ENCODE data around the gene NEU1. TPM values are rescaled to one million over a fixed set of nuclear protein-coding genes. Genes with fewer than 3 reads are reported as not detected.
A peak's percentile ranks its signal among the peaks of the same experiment; 100 is the strongest.
"Not testable (repeated sequence)": the region's sequence is repeated elsewhere in the genome, so short reads cannot be mapped to it uniquely, and the experiment has no call there.

The NEU1 gene
- total and polyA plus RNA-seq, 4 donors: 53.2 to 82.5 (median 70.5) TPM

GRCh38 chr6:31814677-31815024 is 48.0 kb downstream of the NEU1 start:
- no peak for TF ChIP-seq CTCF (IDR thresholded peaks at IDR 0.05; ENCODE audit: control extremely low read depth, extremely low read depth)
- Histone ChIP-seq H3K27ac (ENCODE audit: low read depth in 1 of 2, low read length in 1 of 2) (peak overlapping the region; percentile 93 to 96), H3K9me3 (ENCODE audit: control insufficient read depth in 4 of 4, insufficient read depth in 3 of 4, low read length in 3 of 4) (no peaks in the 10 kb centered on the region), H3K4me3 (peak overlapping the region; percentile 43), H3K36me3 (ENCODE audit: control insufficient read depth in 4 of 4, insufficient read depth in 4 of 4, low read length in 4 of 4) (no peaks in the 10 kb centered on the region), H3K9ac (ENCODE audit: insufficient read depth in 1 of 2, low read length in 2 of 2) (peak overlapping the region; percentile 25 to 84), H3K4me1 (ENCODE audit: control insufficient read depth in 5 of 5, insufficient read depth in 5 of 5, low read length in 5 of 5) (peaks cover 0 to 12% (median 6%) of the 10 kb centered on the region in 5 donors), H3K27me3 (ENCODE audit: control insufficient read depth in 3 of 3, insufficient read depth in 3 of 3, low read length in 2 of 3) (no peaks in the 10 kb centered on the region)
- peak; percentile 79 for ATAC-seq (ENCODE audit: insufficient read depth, low FRiP score)
- DNase-seq: peak; percentile 97 to 99 (median 99)
- WGBS, 2 donors: 0 to 1% methylated on average over 13 of the region's 13 CpGs

DNA sequence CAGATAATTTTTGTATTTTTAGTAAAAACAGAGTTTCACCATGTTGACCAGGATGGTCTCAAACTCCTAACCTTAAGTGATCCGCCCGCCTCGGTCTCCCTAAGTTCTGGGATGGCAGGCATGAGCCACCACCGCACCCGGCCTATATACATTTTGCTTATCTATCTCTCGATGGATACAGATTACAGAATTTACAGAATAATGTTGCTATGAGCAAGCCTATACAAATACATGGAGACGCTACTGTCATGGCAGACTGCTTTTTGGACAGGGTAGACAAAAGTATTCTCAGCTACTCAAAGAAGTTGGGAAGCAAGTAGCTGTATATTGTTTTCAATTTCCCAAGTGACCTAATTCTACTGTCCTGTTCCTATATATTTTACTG is 49.2 kb downstream of the NEU1 start:
- Histone ChIP-seq H3K4me3 (no peak overlapping the region), H3K4me1 (ENCODE audit: control insufficient read depth in 5 of 5, insufficient read depth in 5 of 5, low read length in 5 of 5) (peaks cover 0 to 11% (median 4%) of the 10 kb centered on the region in 5 donors), H3K9me3 (ENCODE audit: control insufficient read depth in 4 of 4, insufficient read depth in 3 of 4, low read length in 3 of 4) (no peaks in the 10 kb centered on the region), H3K27me3 (ENCODE audit: control insufficient read depth in 3 of 3, insufficient read depth in 3 of 3, low read length in 2 of 3) (no peaks in the 10 kb centered on the region), H3K36me3 (ENCODE audit: control insufficient read depth in 4 of 4, insufficient read depth in 4 of 4, low read length in 4 of 4) (no peaks in the 10 kb centered on the region), H3K9ac (ENCODE audit: insufficient read depth in 1 of 2, low read length in 2 of 2) (peak overlapping the region in 1 of 2 donors; percentile 75), H3K27ac (ENCODE audit: low read depth in 1 of 2, low read length in 1 of 2) (peak overlapping the region; percentile 84 to 94)
- TF ChIP-seq CTCF (IDR thresholded peaks at IDR 0.05; ENCODE audit: control extremely low read depth, extremely low read depth): no peak
- 97 to 99% methylated on average over 7 of the region's 7 CpGs for WGBS, 2 donors
- no peak for DNase-seq
- no peak for ATAC-seq (ENCODE audit: insufficient read depth, low FRiP score)

- DNase-seq: no peak
- ATAC-seq (ENCODE audit: insufficient read depth, low FRiP score): no peak
- Histone ChIP-seq H3K9me3 (ENCODE audit: control insufficient read depth in 4 of 4, insufficient read depth in 3 of 4, low read length in 3 of 4) (no peaks in the 10 kb centered on the region), H3K4me3 (no peak overlapping the region), H3K27me3 (ENCODE audit: control insufficient read depth in 3 of 3, insufficient read depth in 3 of 3, low read length in 2 of 3) (no peaks in the 10 kb centered on the region), H3K9ac (ENCODE audit: insufficient read depth in 1 of 2, low read length in 2 of 2) (no peak overlapping the region), H3K36me3 (ENCODE audit: control insufficient read depth in 4 of 4, insufficient read depth in 4 of 4, low read length in 4 of 4) (no peaks in the 10 kb centered on the region), H3K4me1 (ENCODE audit: control insufficient read depth in 5 of 5, insufficient read depth in 5 of 5, low read length in 5 of 5) (peaks cover 1 to 11% (median 5%) of the 10 kb centered on the region in 5 donors), H3K27ac (ENCODE audit: low read depth in 1 of 2, low read length in 1 of 2) (no peak overlapping the region)
- 95 to 96% methylated on average over 12 of the region's 12 CpGs for WGBS, 2 donors
- no peak for TF ChIP-seq CTCF (IDR thresholded peaks at IDR 0.05; ENCODE audit: control extremely low read depth, extremely low read depth)
These were observed 51.0 kb downstream of the NEU1 start for GRCh38 chr6:31811645-31812044.

- H3K36me3 ChIP-seq (ENCODE audit: control insufficient read depth in 4 of 4, insufficient read depth in 4 of 4, low read length in 4 of 4); H3K27ac ChIP-seq (ENCODE audit: low read depth in 1 of 2, low read length in 1 of 2); DNase-seq; H3K9me3 ChIP-seq (ENCODE audit: control insufficient read depth in 4 of 4, insufficient read depth in 3 of 4, low read length in 3 of 4); H3K4me3 ChIP-seq; ATAC-seq (ENCODE audit: insufficient read depth, low FRiP score); H3K9ac ChIP-seq (ENCODE audit: insufficient read depth in 1 of 2, low read length in 2 of 2); H3K27me3 ChIP-seq (ENCODE audit: control insufficient read depth in 3 of 3, insufficient read depth in 3 of 3, low read length in 2 of 3): not testable (repeated sequence)
- 91 to 93% methylated on average over 10 of the region's 10 CpGs for WGBS, 2 donors
- peaks cover 4 to 15% (median 8%) of the 10 kb centered on the region in 5 donors for H3K4me1 ChIP-seq (ENCODE audit: control insufficient read depth in 5 of 5, insufficient read depth in 5 of 5, low read length in 5 of 5)
These were observed 54.0 kb downstream of the NEU1 start for GRCh38 chr6:31808599-31808998.

Small RNA genes within 50 kb of the gene (small RNA-seq; reads per million reads assigned to genes)
- gene SNORD48 (ENCODE audit: low replicate concordance) (146 reads per million, percentile 98 among the genes with 10 or more reads in this experiment), gene SNORD52 (ENCODE audit: low replicate concordance) (not detected)

Other genes starting within 250 kb of the NEU1 start
Only the 30 nearest of the 36 such genes appear.
- gene GPANK1, start 197.8 kb downstream of the NEU1 start, total RNA-seq: 10 to 100 TPM; 13.3 to 16.6 TPM
- gene GPANK1, start 197.8 kb downstream of the NEU1 start, polyA plus RNA-seq: 10 to 100 TPM; 12.7 to 15.7 TPM
- gene CSNK2B, start 196.7 kb downstream of the NEU1 start, total RNA-seq: 100 to 1,000 TPM; 114 to 123 TPM
- gene CSNK2B, start 196.7 kb downstream of the NEU1 start, polyA plus RNA-seq: 100 to 1,000 TPM; 150 to 154 TPM
- gene LY6G5B, start 192.8 kb downstream of the NEU1 start, total RNA-seq: 10 to 100 TPM in 1 of 2 donors, 1 to 10 TPM in 1; 5.7 to 13.7 TPM
- gene LY6G5B, start 192.8 kb downstream of the NEU1 start, polyA plus RNA-seq: 1 to 10 TPM; 7.6 to 8.8 TPM
- 1 to 10 TPM; 3.0 to 5.0 TPM for gene LY6G5C, start 181.8 kb downstream of the NEU1 start, total RNA-seq
- 1 to 10 TPM; 2.8 to 3.9 TPM for gene LY6G5C, start 181.8 kb downstream of the NEU1 start, polyA plus RNA-seq
- 10 to 100 TPM; 49.5 to 57.7 TPM for gene ABHD16A, start 159.5 kb downstream of the NEU1 start, total RNA-seq
- 10 to 100 TPM; 30.6 to 68.6 TPM for gene ABHD16A, start 159.5 kb downstream of the NEU1 start, polyA plus RNA-seq
- under 1 TPM in 1 of 2 donors, not detected in 1; 0.21 TPM for gene LY6G6F, start 156.0 kb downstream of the NEU1 start, total RNA-seq
- gene LY6G6F, start 156.0 kb downstream of the NEU1 start, polyA plus RNA-seq: 1 to 10 TPM in 1 of 2 donors, not detected in 1; 2.2 TPM
- not detected for gene LY6G6D, start 147.5 kb downstream of the NEU1 start, total RNA-seq
- gene LY6G6D, start 147.5 kb downstream of the NEU1 start, polyA plus RNA-seq: not detected
- gene LY6G6C, start 141.1 kb downstream of the NEU1 start, total RNA-seq: not detected
- gene LY6G6C, start 141.1 kb downstream of the NEU1 start, polyA plus RNA-seq: under 1 TPM; 0.14 to 0.16 TPM
- gene MPIG6B, start 139.4 kb downstream of the NEU1 start, total RNA-seq: 1 to 10 TPM in 1 of 2 donors, under 1 TPM in 1; 0.64 to 1.1 TPM
- 1 to 10 TPM in 1 of 2 donors, under 1 TPM in 1; 0.45 to 2.3 TPM for gene MPIG6B, start 139.4 kb downstream of the NEU1 start, polyA plus RNA-seq
- gene DDAH2, start 133.5 kb downstream of the NEU1 start, total RNA-seq: 10 to 100 TPM; 60.3 to 80.0 TPM
- gene DDAH2, start 133.5 kb downstream of the NEU1 start, polyA plus RNA-seq: 100 to 1,000 TPM; 103 to 130 TPM
- gene CLIC1, start 126.3 kb downstream of the NEU1 start, total RNA-seq: 100 to 1,000 TPM; 231 to 368 TPM
- gene CLIC1, start 126.3 kb downstream of the NEU1 start, polyA plus RNA-seq: 100 to 1,000 TPM; 387 to 763 TPM
- gene MSH5, start 122.8 kb downstream of the NEU1 start, total RNA-seq: 10 to 100 TPM; 11.6 to 17.8 TPM
- 10 to 100 TPM in 1 of 2 donors, 1 to 10 TPM in 1; 4.5 to 15.1 TPM for gene MSH5, start 122.8 kb downstream of the NEU1 start, polyA plus RNA-seq
- 1 to 10 TPM; 1.7 to 4.4 TPM for gene SAPCD1, start 100.2 kb downstream of the NEU1 start, total RNA-seq
- 1 to 10 TPM; 1.3 to 6.3 TPM for gene SAPCD1, start 100.2 kb downstream of the NEU1 start, polyA plus RNA-seq
- gene VWA7, start 85.5 kb downstream of the NEU1 start, total RNA-seq: 10 to 100 TPM in 1 of 2 donors, 1 to 10 TPM in 1; 4.6 to 14.2 TPM
- 1 to 10 TPM; 2.2 to 6.7 TPM for gene VWA7, start 85.5 kb downstream of the NEU1 start, polyA plus RNA-seq
- 10 to 100 TPM; 32.2 to 95.4 TPM for gene VARS1, start 67.1 kb downstream of the NEU1 start, total RNA-seq
- gene VARS1, start 67.1 kb downstream of the NEU1 start, polyA plus RNA-seq: 10 to 100 TPM; 36.3 to 45.8 TPM
- gene LSM2, start 55.9 kb downstream of the NEU1 start, total RNA-seq: 10 to 100 TPM; 22.0 to 39.4 TPM
- gene LSM2, start 55.9 kb downstream of the NEU1 start, polyA plus RNA-seq: 10 to 100 TPM; 52.0 to 66.7 TPM
- gene HSPA1L, start 47.5 kb downstream of the NEU1 start, total RNA-seq: 1 to 10 TPM; 1.9 to 2.3 TPM
- 1 to 10 TPM; 1.0 to 1.2 TPM for gene HSPA1L, start 47.5 kb downstream of the NEU1 start, polyA plus RNA-seq
- 1,000 to 10,000 TPM in 1 of 2 donors, 100 to 1,000 TPM in 1; 118 to 1,149 TPM for gene HSPA1A, start 47.3 kb downstream of the NEU1 start, total RNA-seq
- 100 to 1,000 TPM in 1 of 2 donors, 10 to 100 TPM in 1; 90.6 to 161 TPM for gene HSPA1A, start 47.3 kb downstream of the NEU1 start, polyA plus RNA-seq
- gene HSPA1B, start 35.1 kb downstream of the NEU1 start, total RNA-seq: 1,000 to 10,000 TPM in 1 of 2 donors, 10 to 100 TPM in 1; 99.7 to 1,377 TPM
- gene HSPA1B, start 35.1 kb downstream of the NEU1 start, polyA plus RNA-seq: 10 to 100 TPM; 33.2 to 99.0 TPM
- gene SLC44A4, start 16.2 kb upstream of the NEU1 start, total RNA-seq: 100 to 1,000 TPM in 1 of 2 donors, 10 to 100 TPM in 1; 66.4 to 121 TPM
- gene SLC44A4, start 16.2 kb upstream of the NEU1 start, polyA plus RNA-seq: 10 to 100 TPM; 22.2 to 33.0 TPM
- 10 to 100 TPM; 37.6 to 43.4 TPM for gene EHMT2, start 34.9 kb upstream of the NEU1 start, total RNA-seq
- 10 to 100 TPM; 21.2 to 31.9 TPM for gene EHMT2, start 34.9 kb upstream of the NEU1 start, polyA plus RNA-seq
- gene ZBTB12, start 39.3 kb upstream of the NEU1 start, total RNA-seq: 1 to 10 TPM; 6.4 to 7.3 TPM
- gene ZBTB12, start 39.3 kb upstream of the NEU1 start, polyA plus RNA-seq: 1 to 10 TPM; 2.8 to 3.9 TPM
- gene C2, start 64.9 kb upstream of the NEU1 start, total RNA-seq: 100 to 1,000 TPM in 1 of 2 donors, 10 to 100 TPM in 1; 28.6 to 194 TPM
- gene C2, start 64.9 kb upstream of the NEU1 start, polyA plus RNA-seq: 100 to 1,000 TPM in 1 of 2 donors, 10 to 100 TPM in 1; 69.1 to 230 TPM
- 100 to 1,000 TPM; 212 to 255 TPM for gene CFB, start 83.3 kb upstream of the NEU1 start, total RNA-seq
- 100 to 1,000 TPM; 173 to 297 TPM for gene CFB, start 83.3 kb upstream of the NEU1 start, polyA plus RNA-seq
- 10 to 100 TPM; 57.5 to 69.0 TPM for gene NELFE, start 96.2 kb upstream of the NEU1 start, total RNA-seq
- gene NELFE, start 96.2 kb upstream of the NEU1 start, polyA plus RNA-seq: 10 to 100 TPM; 53.1 to 59.9 TPM
- 10 to 100 TPM; 28.1 to 70.6 TPM for gene SKIC2, start 96.4 kb upstream of the NEU1 start, total RNA-seq
- gene SKIC2, start 96.4 kb upstream of the NEU1 start, polyA plus RNA-seq: 10 to 100 TPM; 52.7 to 78.0 TPM
- 10 to 100 TPM; 11.9 to 18.7 TPM for gene DXO, start 109.3 kb upstream of the NEU1 start, total RNA-seq
- gene DXO, start 109.3 kb upstream of the NEU1 start, polyA plus RNA-seq: 10 to 100 TPM; 15.1 to 23.9 TPM
- gene C4A, start 119.2 kb upstream of the NEU1 start, total RNA-seq: 100 to 1,000 TPM in 1 of 2 donors, 10 to 100 TPM in 1; 82.6 to 183 TPM
- 100 to 1,000 TPM in 1 of 2 donors, 10 to 100 TPM in 1; 48.3 to 284 TPM for gene C4A, start 119.2 kb upstream of the NEU1 start, polyA plus RNA-seq
- gene C4B, start 152.0 kb upstream of the NEU1 start, total RNA-seq: 100 to 1,000 TPM; 168 to 170 TPM
- 100 to 1,000 TPM in 1 of 2 donors, 10 to 100 TPM in 1; 58.2 to 296 TPM for gene C4B, start 152.0 kb upstream of the NEU1 start, polyA plus RNA-seq
- 1 to 10 TPM in 1 of 2 donors, under 1 TPM in 1; 0.43 to 1.5 TPM for gene CYP21A2, start 175.6 kb upstream of the NEU1 start, total RNA-seq
- 1 to 10 TPM in 1 of 2 donors, under 1 TPM in 1; 0.48 to 1.9 TPM for gene CYP21A2, start 175.6 kb upstream of the NEU1 start, polyA plus RNA-seq